Measurements from ENCODE around the gene ICAM2. TPM values are rescaled to one million over a fixed set of nuclear protein-coding genes. Genes with fewer than 3 reads are reported as not detected.

The ICAM2 gene
- polyA plus RNA-seq, 1 of the 3 experiments (the other 2 are of a cell fraction) = 0.08 TPM

- H3K36me3 ChIP-seq (replicated peaks in 1 of 2; ENCODE audit: control insufficient read depth in 1 of 2, insufficient read depth in 2 of 2, low read length in 1 of 2) = peaks cover 3 to 48% of the 10 kb centered on the region in 2 experiments
- no peaks in the 10 kb centered on the region for H4K20me1 ChIP-seq (ENCODE audit: insufficient read depth)
- no peak overlapping the region for H3K4me2 ChIP-seq
- H3K9me2 ChIP-seq = no peaks in the 10 kb centered on the region
- DNase-seq = no peak
- no peaks in the 10 kb centered on the region for H3K27me3 ChIP-seq (ENCODE audit: insufficient read depth)
- H3K4me3 ChIP-seq (ENCODE audit: low read depth in 2 of 2, low read length in 1 of 2) = no peak overlapping the region
- 94% methylated on average over 10 of the region's 10 CpGs for WGBS (ENCODE audit: low lambda C conversion rate)
- CTCF ChIA-PET = interaction anchor here (1.0 to 22.7 kb wide), 10 partner anchors 11 to 187 kb away, joined by 3 to 266 read pairs (median 3); no protein-coding TSS in a partner anchor
- H3K4me1 ChIP-seq (ENCODE audit: control insufficient read depth in 1 of 2, insufficient read depth in 2 of 2, low read depth in 1 of 2, low read length in 1 of 2) = no peaks in the 10 kb centered on the region
- H3K79me2 ChIP-seq (ENCODE audit: insufficient read depth) = no peaks in the 10 kb centered on the region
- H3F3A ChIP-seq (replicated peaks; ENCODE audit: insufficient read depth) = no peaks in the 10 kb centered on the region
- no peak overlapping the region for H3K27ac ChIP-seq (ENCODE audit: low read depth in 2 of 2, low read length in 1 of 2)
- POLR2A ChIA-PET = no interaction called here
- no peak overlapping the region for H2AFZ ChIP-seq (ENCODE audit: low read depth)
- H3K9ac ChIP-seq = no peak overlapping the region
- H3K9me3 ChIP-seq = no peaks in the 10 kb centered on the region
- TF ChIP-seq GATA2 (CRISPR knock-in tag; IDR thresholded peaks at IDR 0.05) = no peak
- no peak for TF ChIP-seq YY1 (IDR thresholded peaks at IDR 0.05; ENCODE audit: low read depth)
- no peak for TF ChIP-seq FOXJ3 (CRISPR knock-in tag; IDR thresholded peaks at IDR 0.05)
- no peak for TF ChIP-seq EZH2phosphoT487 (IDR thresholded peaks at IDR 0.05; ENCODE audit: borderline replicate concordance, low read depth)
- TF ChIP-seq IRF3 (IDR thresholded peaks at IDR 0.05; ENCODE audit: low read depth, low read length) = no peak
- TF ChIP-seq, protein P1, sequence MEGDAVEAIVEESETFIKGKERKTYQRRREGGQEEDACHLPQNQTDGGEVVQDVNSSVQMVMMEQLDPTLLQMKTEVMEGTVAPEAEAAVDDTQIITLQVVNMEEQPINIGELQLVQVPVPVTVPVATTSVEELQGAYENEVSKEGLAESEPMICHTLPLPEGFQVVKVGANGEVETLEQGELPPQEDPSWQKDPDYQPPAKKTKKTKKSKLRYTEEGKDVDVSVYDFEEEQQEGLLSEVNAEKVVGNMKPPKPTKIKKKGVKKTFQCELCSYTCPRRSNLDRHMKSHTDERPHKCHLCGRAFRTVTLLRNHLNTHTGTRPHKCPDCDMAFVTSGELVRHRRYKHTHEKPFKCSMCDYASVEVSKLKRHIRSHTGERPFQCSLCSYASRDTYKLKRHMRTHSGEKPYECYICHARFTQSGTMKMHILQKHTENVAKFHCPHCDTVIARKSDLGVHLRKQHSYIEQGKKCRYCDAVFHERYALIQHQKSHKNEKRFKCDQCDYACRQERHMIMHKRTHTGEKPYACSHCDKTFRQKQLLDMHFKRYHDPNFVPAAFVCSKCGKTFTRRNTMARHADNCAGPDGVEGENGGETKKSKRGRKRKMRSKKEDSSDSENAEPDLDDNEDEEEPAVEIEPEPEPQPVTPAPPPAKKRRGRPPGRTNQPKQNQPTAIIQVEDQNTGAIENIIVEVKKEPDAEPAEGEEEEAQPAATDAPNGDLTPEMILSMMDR (IDR thresholded peaks at IDR 0.05) = no peak
- TF ChIP-seq FOSL2 (IDR thresholded peaks at IDR 0.05; ENCODE audit: borderline replicate concordance, low read depth) = no peak
- TF ChIP-seq, protein P2, sequence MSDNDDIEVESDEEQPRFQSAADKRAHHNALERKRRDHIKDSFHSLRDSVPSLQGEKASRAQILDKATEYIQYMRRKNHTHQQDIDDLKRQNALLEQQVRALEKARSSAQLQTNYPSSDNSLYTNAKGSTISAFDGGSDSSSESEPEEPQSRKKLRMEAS (IDR thresholded peaks at IDR 0.05; ENCODE audit: low read depth) = no peak
- no peak for TF ChIP-seq CHD2 (IDR thresholded peaks at IDR 0.05; ENCODE audit: low read length, partially characterized antibody)
- no peak for TF ChIP-seq SMC3 (IDR thresholded peaks at IDR 0.05; ENCODE audit: low read depth, low read length)
- TF ChIP-seq TAF1 (IDR thresholded peaks at IDR 0.05; ENCODE audit: borderline replicate concordance, low read depth, low read length) = no peak
- no peak for TF ChIP-seq NRF1 (IDR thresholded peaks at IDR 0.05; ENCODE audit: low read depth, low read length)
- no peak for TF ChIP-seq SIN3A (IDR thresholded peaks at IDR 0.05; ENCODE audit: borderline replicate concordance, low read depth, low read length)
- no peak for TF ChIP-seq RXRA (IDR thresholded peaks at IDR 0.05; ENCODE audit: borderline replicate concordance, low read depth)
- TF ChIP-seq POLR2AphosphoS5 (IDR thresholded peaks at IDR 0.05; ENCODE audit: low read depth, low read length) = no peak
- no peak for TF ChIP-seq EP300 (IDR thresholded peaks at IDR 0.05; ENCODE audit: borderline replicate concordance in 1 of 2, low read depth in 1 of 2, low read length in 1 of 2)
These were observed 32.7 kb upstream of the ICAM2 start for GRCh38 chr17:64053101-64053500.

Measured in SK-N-SH (cell line).